HG03045 (cell line): ENCODE measurements around the gene TRIM43B.
"Not testable (repeated sequence)": the region's sequence is repeated elsewhere in the genome, so short reads cannot be mapped to it uniquely, and the experiment has no call there.

Source experiments
- ATAC-seq: cut with Tn5 transposase; IDR thresholded peaks from one replicate; pipeline ENCODE4 v1.9.1; 2021; ENCODE audit warnings: mild to moderate bottlenecking, moderate library complexity; ENCODE audit not compliant: unreplicated experiment

TRIM43B gene

GRCh38 chr2:95434507-95435076 is 50.0 kb downstream of the TRIM43B start:
- not testable (repeated sequence) for ATAC-seq

- not testable (repeated sequence) for ATAC-seq
These were observed 50.6 kb downstream of the TRIM43B start for GRCh38 chr2:95433973-95434372.

GRCh38 chr2:95433373-95433772 is 51.2 kb downstream of the TRIM43B start:
- not testable (repeated sequence) for ATAC-seq

- not testable (repeated sequence) for ATAC-seq
These were observed 54.6 kb downstream of the TRIM43B start for GRCh38 chr2:95429748-95430467.

GRCh38 chr2:95427196-95427867 is 57.2 kb downstream of the TRIM43B start:
- ATAC-seq = not testable (repeated sequence)
